ENCODE results near the gene TAS2R7. TPM values are rescaled to one million over a fixed set of nuclear protein-coding genes. Genes with fewer than 3 reads are reported as not detected.
"Not testable (repeated sequence)": the region's sequence is repeated elsewhere in the genome, so short reads cannot be mapped to it uniquely, and the experiment has no call there.

TAS2R7 gene
- total RNA-seq, 1 experiment from 2014 or later: not detected

- TF ChIP-seq, protein P1, sequence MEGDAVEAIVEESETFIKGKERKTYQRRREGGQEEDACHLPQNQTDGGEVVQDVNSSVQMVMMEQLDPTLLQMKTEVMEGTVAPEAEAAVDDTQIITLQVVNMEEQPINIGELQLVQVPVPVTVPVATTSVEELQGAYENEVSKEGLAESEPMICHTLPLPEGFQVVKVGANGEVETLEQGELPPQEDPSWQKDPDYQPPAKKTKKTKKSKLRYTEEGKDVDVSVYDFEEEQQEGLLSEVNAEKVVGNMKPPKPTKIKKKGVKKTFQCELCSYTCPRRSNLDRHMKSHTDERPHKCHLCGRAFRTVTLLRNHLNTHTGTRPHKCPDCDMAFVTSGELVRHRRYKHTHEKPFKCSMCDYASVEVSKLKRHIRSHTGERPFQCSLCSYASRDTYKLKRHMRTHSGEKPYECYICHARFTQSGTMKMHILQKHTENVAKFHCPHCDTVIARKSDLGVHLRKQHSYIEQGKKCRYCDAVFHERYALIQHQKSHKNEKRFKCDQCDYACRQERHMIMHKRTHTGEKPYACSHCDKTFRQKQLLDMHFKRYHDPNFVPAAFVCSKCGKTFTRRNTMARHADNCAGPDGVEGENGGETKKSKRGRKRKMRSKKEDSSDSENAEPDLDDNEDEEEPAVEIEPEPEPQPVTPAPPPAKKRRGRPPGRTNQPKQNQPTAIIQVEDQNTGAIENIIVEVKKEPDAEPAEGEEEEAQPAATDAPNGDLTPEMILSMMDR (IDR thresholded peaks at IDR 0.05; ENCODE audit: insufficient read depth in 1 of 2, low read depth in 1 of 2, low read length in 1 of 2, severe bottlenecking in 1 of 2, unreplicated experiment in 1 of 2): no peak
- peaks cover 2% of the 10 kb centered on the region; the same call in 1 of the 2 replicates for H3K27me3 ChIP-seq (replicated peaks; ENCODE audit: control insufficient read depth, insufficient read depth, low read length)
- DNase-seq: no peak
- ChIA-PET POLR2A (no interaction called here), CTCF (interaction anchor here (1.6 kb wide), 1 partner anchor 398 kb away, joined by 4 read pairs; no protein-coding TSS in a partner anchor)
- no peak overlapping the region for H3K4me3 Mint-ChIP-seq (ENCODE audit: unreplicated experiment)
- no TSS peak for BruUV-seq (replicated peaks)
- no peaks in the 10 kb centered on the region for H3K4me1 Mint-ChIP-seq (ENCODE audit: low read depth, unreplicated experiment)
- no peaks in the 10 kb centered on the region; the same call in 1 of the 2 replicates for H3K9me3 ChIP-seq
- H3K4me1 ChIP-seq: no peaks in the 10 kb centered on the region
- intact Hi-C loops (cut with micrococcal nuclease; ENCODE audit: unreplicated experiment): no loop called here
- H3K4me3 ChIP-seq (ENCODE audit: low read depth, low read length): no peak overlapping the region
- H3K36me3 Mint-ChIP-seq (ENCODE audit: insufficient read depth, unreplicated experiment): no peaks in the 10 kb centered on the region
- no peak overlapping the region for H3K27ac Mint-ChIP-seq (ENCODE audit: unreplicated experiment)
- H3K36me3 ChIP-seq (ENCODE audit: control insufficient read depth, insufficient read depth, low read length): no peaks in the 10 kb centered on the region
- H3K27me3 Mint-ChIP-seq (ENCODE audit: insufficient read depth, unreplicated experiment): peaks cover 28% of the 10 kb centered on the region
- no peaks in the 10 kb centered on the region for H3K9me3 Mint-ChIP-seq (ENCODE audit: unreplicated experiment)
These were observed 686 bp downstream of the TAS2R7 start for GRCh38 chr12:10801741-10802140.

- no peak for DNase-seq
- ChIA-PET CTCF (no interaction called here), POLR2A (no interaction called here)
- Mint-ChIP-seq H3K36me3 (ENCODE audit: insufficient read depth, unreplicated experiment) (no peaks in the 10 kb centered on the region), H3K27ac (ENCODE audit: unreplicated experiment) (no peak overlapping the region), H3K4me3 (ENCODE audit: unreplicated experiment) (no peak overlapping the region), H3K27me3 (ENCODE audit: insufficient read depth, unreplicated experiment) (peaks cover 14% of the 10 kb centered on the region), H3K9me3 (ENCODE audit: unreplicated experiment) (peaks cover 10% of the 10 kb centered on the region), H3K4me1 (ENCODE audit: low read depth, unreplicated experiment) (peaks cover 7% of the 10 kb centered on the region)
- Histone ChIP-seq H3K27me3 (replicated peaks; ENCODE audit: control insufficient read depth, insufficient read depth, low read length) (peaks cover 2% of the 10 kb centered on the region; the same call in 1 of the 2 replicates), H3K9me3 (no peaks in the 10 kb centered on the region), H3K4me3 (ENCODE audit: low read depth, low read length) (no peak overlapping the region), H3K4me1 (peaks cover 4% of the 10 kb centered on the region; the same call in 1 of the 2 replicates), H3K36me3 (ENCODE audit: control insufficient read depth, insufficient read depth, low read length) (no peaks in the 10 kb centered on the region)
- BruUV-seq (replicated peaks): no TSS peak
- intact Hi-C loops (cut with micrococcal nuclease; ENCODE audit: unreplicated experiment): no loop called here
- TF ChIP-seq, protein P1 (IDR thresholded peaks at IDR 0.05; ENCODE audit: insufficient read depth in 1 of 2, low read depth in 1 of 2, low read length in 1 of 2, severe bottlenecking in 1 of 2, unreplicated experiment in 1 of 2): no peak
These were observed 8.2 kb downstream of the TAS2R7 start for GRCh38 chr12:10794222-10794621.

GRCh38 chr12:10791769-10792168 is 10.7 kb downstream of the TAS2R7 start:
- CTCF ChIA-PET: not testable (repeated sequence)

DNA sequence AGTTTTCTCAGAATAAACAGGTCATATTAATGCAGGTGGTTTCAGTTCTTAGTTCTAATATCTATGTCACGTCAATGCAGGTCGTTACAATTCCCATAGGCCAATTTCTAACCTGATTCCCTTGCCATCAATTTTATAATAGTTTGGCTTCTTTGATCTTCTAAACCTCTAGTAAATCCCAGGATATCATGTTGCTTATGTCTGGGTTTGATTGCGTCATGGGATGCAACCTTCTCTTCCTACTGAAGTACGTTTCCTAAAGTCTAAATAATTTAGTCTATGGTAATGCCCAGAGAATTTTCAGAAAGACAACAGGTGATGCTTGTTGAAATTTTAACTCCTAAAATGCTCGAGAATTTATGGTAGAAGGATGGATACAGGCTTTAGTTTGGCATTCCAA is 19.2 kb downstream of the TAS2R7 start:
- intact Hi-C loops (cut with micrococcal nuclease; ENCODE audit: unreplicated experiment): no loop called here
- POLR2A ChIA-PET: no interaction called here
- no peaks in the 10 kb centered on the region for H3K9me3 ChIP-seq
- H3K9me3 Mint-ChIP-seq (ENCODE audit: unreplicated experiment): no peaks in the 10 kb centered on the region
- no peak for DNase-seq
- no peaks in the 10 kb centered on the region for H3K36me3 Mint-ChIP-seq (ENCODE audit: insufficient read depth, unreplicated experiment)
- peaks cover 8% of the 10 kb centered on the region for H3K4me1 Mint-ChIP-seq (ENCODE audit: low read depth, unreplicated experiment)
- BruUV-seq (replicated peaks): no TSS peak
- no peak overlapping the region for H3K27ac Mint-ChIP-seq (ENCODE audit: unreplicated experiment)
- no peaks in the 10 kb centered on the region for H3K27me3 ChIP-seq (replicated peaks; ENCODE audit: control insufficient read depth, insufficient read depth, low read length)
- H3K27me3 Mint-ChIP-seq (ENCODE audit: insufficient read depth, unreplicated experiment): no peaks in the 10 kb centered on the region
- CTCF ChIA-PET: no interaction called here
- peaks cover 9% of the 10 kb centered on the region; the same call in 1 of the 2 replicates for H3K4me1 ChIP-seq
- TF ChIP-seq, protein P1 (IDR thresholded peaks at IDR 0.05; ENCODE audit: insufficient read depth in 1 of 2, low read depth in 1 of 2, low read length in 1 of 2, severe bottlenecking in 1 of 2, unreplicated experiment in 1 of 2): no peak
- H3K4me3 ChIP-seq (ENCODE audit: low read depth, low read length): no peak overlapping the region
- H3K4me3 Mint-ChIP-seq (ENCODE audit: unreplicated experiment): no peak overlapping the region
- no peaks in the 10 kb centered on the region for H3K36me3 ChIP-seq (ENCODE audit: control insufficient read depth, insufficient read depth, low read length)

More at GRCh38 chr12:10791769-10792168, 10.7 kb downstream of the TAS2R7 start:
- H3K27me3 Mint-ChIP-seq (ENCODE audit: insufficient read depth, unreplicated experiment); H3K9me3 Mint-ChIP-seq (ENCODE audit: unreplicated experiment); DNase-seq; H3K36me3 Mint-ChIP-seq (ENCODE audit: insufficient read depth, unreplicated experiment); H3K9me3 ChIP-seq; H3K27me3 ChIP-seq (replicated peaks; ENCODE audit: control insufficient read depth, insufficient read depth, low read length); H3K4me3 ChIP-seq (ENCODE audit: low read depth, low read length); intact Hi-C loops (cut with micrococcal nuclease; ENCODE audit: unreplicated experiment); H3K4me1 Mint-ChIP-seq (ENCODE audit: low read depth, unreplicated experiment); H3K4me3 Mint-ChIP-seq (ENCODE audit: unreplicated experiment); H3K27ac Mint-ChIP-seq (ENCODE audit: unreplicated experiment); POLR2A ChIA-PET; H3K36me3 ChIP-seq (ENCODE audit: control insufficient read depth, insufficient read depth, low read length); BruUV-seq (replicated peaks); H3K4me1 ChIP-seq: not testable (repeated sequence)

All from Caco-2 (cell line).